Retinal pigment epithelial cell (primary cell): Measurements from ENCODE around the gene PTPN2.

ENCODE experiments used
- DNase-seq: peaks from one replicate; pipeline ENCODE4 v3.0.0-alpha.2; 2010; ENCODE audit warnings: low read depth
- H3K4me3 ChIP-seq: 2 replicates; pipeline ENCODE4 v1.5.1; 2011; ENCODE audit warnings: mild to moderate bottlenecking, low read length, control low read depth, moderate library complexity
- TF ChIP-seq, protein P1 (sequence below): conservative IDR thresholded peaks from 2 replicates; pipeline ENCODE4 v1.5.1; 2011; ENCODE audit warnings: low read depth, low read length, control low read depth, inconsistent platforms

PTPN2 gene

DNA sequence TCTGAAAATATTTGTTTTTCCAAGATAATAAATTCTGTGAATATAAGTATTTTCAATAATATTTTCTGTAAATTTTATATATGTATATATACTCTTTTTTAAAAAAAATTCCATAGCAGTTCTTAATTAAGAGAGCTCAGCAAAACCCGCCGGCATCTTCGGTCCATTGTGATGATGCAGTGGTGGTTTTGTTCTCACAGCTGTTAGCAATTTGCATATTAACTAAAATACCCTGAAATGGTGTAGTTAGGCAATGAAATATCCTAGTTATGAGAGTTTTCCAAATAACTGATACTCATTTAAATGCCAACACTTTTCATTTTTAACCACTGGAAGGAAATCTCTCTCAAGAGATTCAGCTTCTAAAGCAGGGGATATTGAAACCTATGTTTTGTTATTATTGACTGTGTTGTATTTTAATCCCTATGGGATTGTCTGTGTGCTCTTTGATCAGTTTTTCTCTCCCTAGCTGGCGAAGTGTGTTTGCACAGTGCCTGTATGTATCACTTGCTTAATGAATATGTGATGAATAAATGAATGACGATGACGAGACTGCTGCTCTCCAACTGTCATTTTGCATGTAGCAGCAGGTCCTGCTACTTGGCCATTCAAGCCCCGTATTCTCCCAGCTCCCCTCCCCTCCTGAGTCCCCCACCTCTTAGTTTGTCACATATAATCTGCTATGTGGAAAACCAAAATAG lies 138.8 kb downstream of the PTPN2 start:
- DNase-seq: no peak
- H3K4me3 ChIP-seq: no peak overlapping the region
- TF ChIP-seq, protein P1, sequence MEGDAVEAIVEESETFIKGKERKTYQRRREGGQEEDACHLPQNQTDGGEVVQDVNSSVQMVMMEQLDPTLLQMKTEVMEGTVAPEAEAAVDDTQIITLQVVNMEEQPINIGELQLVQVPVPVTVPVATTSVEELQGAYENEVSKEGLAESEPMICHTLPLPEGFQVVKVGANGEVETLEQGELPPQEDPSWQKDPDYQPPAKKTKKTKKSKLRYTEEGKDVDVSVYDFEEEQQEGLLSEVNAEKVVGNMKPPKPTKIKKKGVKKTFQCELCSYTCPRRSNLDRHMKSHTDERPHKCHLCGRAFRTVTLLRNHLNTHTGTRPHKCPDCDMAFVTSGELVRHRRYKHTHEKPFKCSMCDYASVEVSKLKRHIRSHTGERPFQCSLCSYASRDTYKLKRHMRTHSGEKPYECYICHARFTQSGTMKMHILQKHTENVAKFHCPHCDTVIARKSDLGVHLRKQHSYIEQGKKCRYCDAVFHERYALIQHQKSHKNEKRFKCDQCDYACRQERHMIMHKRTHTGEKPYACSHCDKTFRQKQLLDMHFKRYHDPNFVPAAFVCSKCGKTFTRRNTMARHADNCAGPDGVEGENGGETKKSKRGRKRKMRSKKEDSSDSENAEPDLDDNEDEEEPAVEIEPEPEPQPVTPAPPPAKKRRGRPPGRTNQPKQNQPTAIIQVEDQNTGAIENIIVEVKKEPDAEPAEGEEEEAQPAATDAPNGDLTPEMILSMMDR: no peak

DNA sequence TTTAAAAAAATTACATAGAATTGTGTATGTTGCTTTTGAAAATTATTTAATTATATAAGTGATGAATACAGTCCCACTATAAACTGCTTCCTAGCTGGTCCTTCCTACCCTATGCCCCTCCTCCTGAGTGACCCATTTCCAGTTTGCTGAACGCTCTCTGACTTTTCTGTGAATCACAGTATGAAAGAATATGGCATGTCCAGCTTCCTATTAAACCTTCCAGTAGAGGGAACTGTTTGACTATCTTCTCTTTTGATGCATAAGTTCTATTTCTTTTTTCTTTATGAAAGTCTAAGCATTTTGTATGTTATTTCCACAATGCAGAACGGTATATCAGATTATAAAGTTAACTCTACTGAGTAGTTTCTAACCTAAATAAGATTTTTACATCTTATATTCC lies 139.9 kb downstream of the PTPN2 start:
- TF ChIP-seq, protein P1: peak; percentile 64
- no peak overlapping the region for H3K4me3 ChIP-seq
- DNase-seq: no peak

DNA sequence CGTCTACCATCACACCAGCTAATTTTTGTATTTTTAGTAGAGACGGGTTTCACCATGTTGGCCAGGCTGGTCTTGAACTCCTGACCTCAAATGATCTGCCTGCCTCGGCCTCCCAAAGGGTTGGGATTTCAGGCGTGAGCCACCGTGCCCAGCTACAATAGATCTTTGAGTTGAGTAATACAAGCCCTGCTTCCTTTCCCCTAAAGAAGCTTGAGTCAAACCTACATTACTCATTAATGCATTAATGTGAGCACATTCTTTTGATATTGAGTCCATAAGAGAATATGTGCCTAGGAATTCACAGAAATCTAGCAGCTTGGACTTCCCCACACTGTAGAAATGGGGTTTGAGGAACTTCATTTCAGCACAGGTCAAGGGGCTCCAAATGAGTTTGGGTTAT lies 141.6 kb downstream of the PTPN2 start:
- TF ChIP-seq, protein P1: no peak
- no peak for DNase-seq
- H3K4me3 ChIP-seq: no peak overlapping the region
